HCT116 (cell line): ENCODE measurements around the gene SFXN3. TPM values are rescaled to one million over a fixed set of nuclear protein-coding genes. Genes with fewer than 3 reads are reported as not detected.

Source experiments
- ATAC-seq: fragments of 200-7000 bp; cut with Tn5 transposase; 2 replicates; pipeline ENCODE4 v1.9.1; 2020; ENCODE audit warnings: mild to moderate bottlenecking, moderate library complexity
- BruUV-seq: library from RNA; stranded (reverse); fragments of 400-500 nt; replicated peaks from 2 replicates; lab custom pipeline; 2021; lab: Mats Ljungman, UMichigan
- CTCF ChIA-PET: fragments of 300-600 bp; sonication (Branson Sonifier 250); formaldehyde crosslinking; loops from one replicate; lab custom pipeline; 2021; ENCODE audit warnings: antibody characterized with exemption; lab: Charles Lee
- POLR2A ChIA-PET: fragments of 300-600, 350-600 bp; sonication (Branson Sonifier 250); formaldehyde crosslinking; loops from one replicate; lab custom pipeline; 2021; ENCODE audit warnings: antibody characterized with exemption; lab: Charles Lee
- RAD21 ChIA-PET, 2 experiments: fragments of 300-600 bp; sonication (Branson Sonifier 250); formaldehyde crosslinking; loops; one replicate each; lab custom pipeline; 2023; ENCODE audit warnings: low total read pairs in 2 of 2; ENCODE audit not compliant: uncharacterized antibody in 2 of 2, unreplicated experiment in 2 of 2, low non-redundant PET in 1 of 2; lab: Charles Lee
- DNase-seq: peaks from one replicate; pipeline ENCODE4 v3.0.0-alpha.2; 2010; ENCODE audit warnings: low read depth, low spot score
- H2AFZ ChIP-seq: fragments of 200-600 bp; shearing (Covaris generic), sonication (generic); 2 replicates; pipeline ENCODE4 v1.6.1; 2017; ENCODE audit warnings: low read depth, mixed run types, mixed read lengths, antibody characterized with exemption, low read length; ENCODE audit not compliant: poor library complexity, severe bottlenecking
- H3K27ac ChIP-seq: 2 replicates; pipeline ENCODE4 v1.5.1; 2012; ENCODE audit warnings: low read depth, low read length
- H3K27me3 ChIP-seq: fragments of 200-600 bp; sonication (generic); 2 replicates; pipeline ENCODE4 v1.6.1; 2016; ENCODE audit warnings: mixed run types, low read length, mixed read lengths; ENCODE audit not compliant: insufficient read depth
- H3K36me3 ChIP-seq, 2 experiments: fragments of 200-500 bp in 1 of 2; fragments of 200-600 bp in 1 of 2; sonication (Bioruptor generic) in 1 of 2; sonication (generic) in 1 of 2; 2 replicates each; pipeline versions ENCODE4 v1.5.1 to v1.6.1; 2014 to 2016; ENCODE audit warnings: low read length in 2 of 2, inconsistent platforms in 1 of 2, mixed read lengths in 1 of 2, mixed run types in 1 of 2; ENCODE audit not compliant: insufficient read depth in 2 of 2, control insufficient read depth in 1 of 2
- H3K4me1 ChIP-seq, 2 experiments: fragments of 200-600 bp in 1 of 2; sonication (generic) in 1 of 2; 2 replicates each; pipeline versions ENCODE4 v1.5.1 to v1.6.1; 2012 to 2017; ENCODE audit warnings: low read length in 2 of 2, inconsistent platforms in 1 of 2, mild to moderate bottlenecking in 1 of 2, mixed read lengths in 1 of 2, mixed run types in 1 of 2, moderate library complexity in 1 of 2; ENCODE audit not compliant: insufficient read depth in 2 of 2, control insufficient read depth in 1 of 2
- H3K4me2 ChIP-seq: fragments of 200-600 bp; sonication (generic); 2 replicates; pipeline ENCODE4 v1.6.1; 2017; ENCODE audit warnings: mixed run types, low read length, mixed read lengths
- H3K4me3 ChIP-seq, 2 experiments: fragments of 200-600 bp in 1 of 2; sonication (generic) in 1 of 2; replicated peaks in 1 of 2; 2 replicates each; pipeline ENCODE4 v1.5.1; 2011 to 2016; ENCODE audit warnings: low read length in 2 of 2, control low read depth in 1 of 2, low read depth in 1 of 2, mild to moderate bottlenecking in 1 of 2, mixed read lengths in 1 of 2, mixed run types in 1 of 2
- H3K79me2 ChIP-seq: fragments of 200-600 bp; sonication (generic); 2 replicates; pipeline ENCODE4 v1.6.1; 2017; ENCODE audit warnings: mild to moderate bottlenecking, mixed run types, low read length, moderate library complexity, mixed read lengths; ENCODE audit not compliant: insufficient read depth
- H3K9ac ChIP-seq: fragments of 200-600 bp; sonication (generic); 2 replicates; pipeline ENCODE4 v1.6.1; 2016; ENCODE audit warnings: low read length, mixed read lengths
- H3K9me2 ChIP-seq: fragments of 200-600 bp; sonication (generic), shearing (Covaris generic); 2 replicates; pipeline ENCODE4 v1.6.1; 2017; ENCODE audit warnings: mixed run types, mild to moderate bottlenecking, moderate library complexity; ENCODE audit not compliant: insufficient read depth
- H3K9me3 ChIP-seq, 2 experiments: fragments of 200-500 bp in 1 of 2; fragments of 200-600 bp in 1 of 2; sonication (Bioruptor generic) in 1 of 2; sonication (generic) in 1 of 2; 2 replicates each; pipeline ENCODE4 v1.6.1; 2014 to 2017; ENCODE audit warnings: low read length in 2 of 2, mixed read lengths in 2 of 2, inconsistent platforms in 1 of 2, low read depth in 1 of 2, mild to moderate bottlenecking in 1 of 2, mixed run types in 1 of 2, moderate library complexity in 1 of 2; ENCODE audit not compliant: control insufficient read depth in 1 of 2, insufficient read depth in 1 of 2
- H4K20me1 ChIP-seq: fragments of 200-600 bp; sonication (generic), shearing (Covaris generic); 2 replicates; pipeline ENCODE4 v1.6.1; 2017; ENCODE audit warnings: mixed run types, mild to moderate bottlenecking, moderate library complexity; ENCODE audit not compliant: insufficient read depth
- ATF3 ChIP-seq: IDR thresholded peaks from 2 replicates; pipeline ENCODE4 v1.6.1; 2012
- CTCF ChIP-seq, 3 experiments: fragments of 200-600 bp in 1 of 3; sonication (generic) in 1 of 3; IDR thresholded peaks in 2 of 3; conservative IDR thresholded peaks in 1 of 3; 2 replicates each; pipeline ENCODE4 v1.5.1; 2012 to 2017; ENCODE audit warnings: low read depth in 2 of 3, low read length in 2 of 3, antibody characterized with exemption in 1 of 3, borderline replicate concordance in 1 of 3, control low read depth in 1 of 3, mild to moderate bottlenecking in 1 of 3, mixed read lengths in 1 of 3, mixed run types in 1 of 3, moderate library complexity in 1 of 3; ENCODE audit not compliant: insufficient read depth in 1 of 3
- EGR1 ChIP-seq: IDR thresholded peaks from 2 replicates; pipeline ENCODE4 v1.6.1; 2012; ENCODE audit warnings: low read depth
- ELF1 ChIP-seq: IDR thresholded peaks from 2 replicates; pipeline ENCODE4 v1.6.1; 2012; ENCODE audit warnings: low read depth, borderline replicate concordance
- FOSL1 ChIP-seq: IDR thresholded peaks from 2 replicates; pipeline ENCODE4 v1.6.1; 2012; ENCODE audit warnings: low read depth
- JUND ChIP-seq: IDR thresholded peaks from 2 replicates; pipeline ENCODE4 v1.6.1; 2012
- POLR2A ChIP-seq: IDR thresholded peaks from 2 replicates; pipeline ENCODE4 v1.7.0; 2011; ENCODE audit warnings: borderline replicate concordance; ENCODE audit not compliant: insufficient read depth, insufficient read length; ENCODE audit errors: extremely low read depth
- RAD21 ChIP-seq: IDR thresholded peaks from 2 replicates; pipeline ENCODE4 v1.6.1; 2012; ENCODE audit warnings: low read depth, mild to moderate bottlenecking
- REST ChIP-seq: IDR thresholded peaks from 2 replicates; pipeline ENCODE4 v1.6.1; 2012; ENCODE audit warnings: low read depth
- YY1 ChIP-seq: IDR thresholded peaks from 2 replicates; pipeline ENCODE4 v1.6.1; 2011; ENCODE audit warnings: low read length, low read depth, moderate library complexity, mild to moderate bottlenecking; ENCODE audit not compliant: insufficient replicate concordance; ENCODE audit errors: extremely low read depth
- intact Hi-C: fragments of 100-400 bp; cut with micrococcal nuclease; formaldehyde crosslinking; loops from 2 replicates; pipeline ENCODE4 v1.10.0; 2022
- total RNA-seq: library from RNA; stranded (reverse); gene quantifications from one replicate; pipeline ENCODE4 v1.2.1, GENCODE V29; 2021; ENCODE audit not compliant: unreplicated experiment

The SFXN3 gene
- total RNA-seq, 1 experiment from 2014 or later: 52.5 TPM

- Histone ChIP-seq H3K79me2 (no peaks in the 10 kb centered on the region), H2AFZ (no peak overlapping the region), H3K9ac (no peak overlapping the region), H3K4me3 (no peak overlapping the region), H3K9me2 (no peaks in the 10 kb centered on the region), H3K4me2 (no peak overlapping the region), H3K9me3 (no peaks in the 10 kb centered on the region), H3K27ac (no peak overlapping the region), H3K36me3 (no peaks in the 10 kb centered on the region), H4K20me1 (no peaks in the 10 kb centered on the region), H3K27me3 (peaks cover 56% of the 10 kb centered on the region), H3K4me1 (no peaks in the 10 kb centered on the region; a peak in 1 of 4 replicates)
- BruUV-seq: no TSS peak
- DNase-seq (no peak), ATAC-seq (no peak)
- ChIA-PET RAD21 (no interaction called here), CTCF (no interaction called here), POLR2A (interaction anchor here (1.4 kb wide), 1 partner anchor 12 kb away, joined by 3 read pairs; no protein-coding TSS in a partner anchor)
- intact Hi-C loops: no loop called here
- no peak for TF ChIP-seq ELF1
- no peak for TF ChIP-seq JUND
- TF ChIP-seq EGR1: no peak
- no peak for TF ChIP-seq ATF3
- TF ChIP-seq RAD21: no peak
- TF ChIP-seq FOSL1: no peak
- TF ChIP-seq REST: no peak
- TF ChIP-seq YY1: no peak
- TF ChIP-seq POLR2A: no peak
- TF ChIP-seq CTCF (IDR thresholded peaks at IDR 0.05 in 2 of 3, conservative IDR thresholded peaks at IDR 0.05 in 1 of 3; ENCODE audit: borderline replicate concordance in 1 of 3, insufficient read depth in 1 of 3, low read depth in 2 of 3, low read length in 2 of 3): no peak
Observed at GRCh38 chr10:101079874-101080273, 48.8 kb downstream of the SFXN3 start.
